ENCODE measurements around the gene PLXNA4. TPM values are rescaled to one million over a fixed set of nuclear protein-coding genes. Genes with fewer than 3 reads are reported as not detected.
A peak's percentile ranks its signal among the peaks of the same experiment; 100 is the strongest.

Gene PLXNA4
- total and polyA plus RNA-seq, 3 donors from 2014 or later, result 3.4 to 5.5 (median 3.8) TPM

DNA sequence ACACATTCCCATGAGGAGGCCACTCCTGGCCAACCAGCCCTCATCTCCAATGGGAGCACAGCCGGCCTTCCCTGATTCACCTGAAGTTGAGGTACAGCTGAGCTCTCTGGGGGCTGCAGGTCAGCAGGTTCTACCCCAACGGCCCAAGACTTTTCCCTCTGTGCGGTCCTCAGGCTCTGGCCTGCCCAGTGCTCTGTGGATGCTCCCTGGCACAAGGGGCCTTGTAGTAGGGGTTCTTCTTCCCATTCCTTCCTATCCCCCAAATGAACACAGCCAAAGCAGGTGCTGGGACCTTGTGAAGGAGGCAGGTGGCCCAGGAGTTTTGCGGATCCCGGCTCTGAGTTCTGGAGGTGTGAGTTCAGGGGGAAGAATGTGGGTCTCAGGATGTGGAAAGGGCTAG lies 72.2 kb downstream of the PLXNA4 start:
- TF ChIP-seq POLR2A (IDR thresholded peaks at IDR 0.05), result no peak
- TF ChIP-seq CTCF (IDR thresholded peaks at IDR 0.05), result no peak
- 83 to 93% methylated on average over 3 to 5 of the region's 5 CpGs for WGBS, 2 donors
- intact Hi-C loops (cut with DNase I; ENCODE audit: low total_unique reads), result no loop called here
- Histone ChIP-seq H3K4me1 (peaks cover 10% of the 10 kb centered on the region), H3K27ac (no peak overlapping the region), H3K9me3 (no peaks in the 10 kb centered on the region), H3K27me3 (no peaks in the 10 kb centered on the region), H3K36me3 (ENCODE audit: low read depth, missing control alignments) (no peaks in the 10 kb centered on the region), H3K4me3 (no peak overlapping the region)
- no peak for DNase-seq

- no peak overlapping the region for H3K4me3 ChIP-seq
- H3K4me1 ChIP-seq, result peaks cover 13% of the 10 kb centered on the region
- DNase-seq, result no peak
- H3K27me3 ChIP-seq, result no peaks in the 10 kb centered on the region
- H3K9me3 ChIP-seq, result no peaks in the 10 kb centered on the region
- intact Hi-C loops (cut with DNase I; ENCODE audit: low total_unique reads), result no loop called here
- H3K36me3 ChIP-seq (ENCODE audit: low read depth, missing control alignments), result no peaks in the 10 kb centered on the region
- no peak overlapping the region for H3K27ac ChIP-seq
- TF ChIP-seq CTCF (IDR thresholded peaks at IDR 0.05) (no peak), POLR2A (IDR thresholded peaks at IDR 0.05) (no peak)
These were observed 72.9 kb downstream of the PLXNA4 start for GRCh38 chr7:132503415-132503814.

DNA sequence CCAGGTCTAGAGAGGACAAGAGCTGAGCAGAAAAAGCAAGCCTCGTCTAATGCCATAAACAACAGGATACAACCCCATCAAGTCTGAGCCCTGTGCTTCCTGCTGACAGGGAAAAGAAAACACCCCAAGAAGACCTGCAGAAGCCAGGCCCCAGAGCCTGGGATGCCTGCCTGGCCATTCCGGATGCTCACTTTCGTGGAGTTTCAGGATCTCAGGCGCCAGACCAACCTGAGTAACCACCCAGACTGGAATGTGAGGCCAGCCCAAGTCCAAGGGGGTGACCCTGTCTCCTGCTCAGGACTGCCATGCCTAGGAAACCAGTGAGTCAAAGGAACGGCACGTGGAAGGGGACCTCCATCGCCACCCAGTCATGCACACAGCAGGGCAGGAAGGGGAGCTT lies 74.3 kb downstream of the PLXNA4 start:
- Histone ChIP-seq H3K27ac (no peak overlapping the region), H3K36me3 (ENCODE audit: low read depth, missing control alignments) (no peaks in the 10 kb centered on the region), H3K4me1 (peaks cover 13% of the 10 kb centered on the region), H3K9me3 (no peaks in the 10 kb centered on the region), H3K27me3 (no peaks in the 10 kb centered on the region), H3K4me3 (no peak overlapping the region)
- TF ChIP-seq CTCF (IDR thresholded peaks at IDR 0.05) (no peak), POLR2A (IDR thresholded peaks at IDR 0.05) (no peak)
- intact Hi-C loops (cut with DNase I; ENCODE audit: low total_unique reads), result no loop called here
- DNase-seq, result no peak
- WGBS, 2 donors, result 89 to 91% methylated on average over 4 to 7 of the region's 7 CpGs

DNA sequence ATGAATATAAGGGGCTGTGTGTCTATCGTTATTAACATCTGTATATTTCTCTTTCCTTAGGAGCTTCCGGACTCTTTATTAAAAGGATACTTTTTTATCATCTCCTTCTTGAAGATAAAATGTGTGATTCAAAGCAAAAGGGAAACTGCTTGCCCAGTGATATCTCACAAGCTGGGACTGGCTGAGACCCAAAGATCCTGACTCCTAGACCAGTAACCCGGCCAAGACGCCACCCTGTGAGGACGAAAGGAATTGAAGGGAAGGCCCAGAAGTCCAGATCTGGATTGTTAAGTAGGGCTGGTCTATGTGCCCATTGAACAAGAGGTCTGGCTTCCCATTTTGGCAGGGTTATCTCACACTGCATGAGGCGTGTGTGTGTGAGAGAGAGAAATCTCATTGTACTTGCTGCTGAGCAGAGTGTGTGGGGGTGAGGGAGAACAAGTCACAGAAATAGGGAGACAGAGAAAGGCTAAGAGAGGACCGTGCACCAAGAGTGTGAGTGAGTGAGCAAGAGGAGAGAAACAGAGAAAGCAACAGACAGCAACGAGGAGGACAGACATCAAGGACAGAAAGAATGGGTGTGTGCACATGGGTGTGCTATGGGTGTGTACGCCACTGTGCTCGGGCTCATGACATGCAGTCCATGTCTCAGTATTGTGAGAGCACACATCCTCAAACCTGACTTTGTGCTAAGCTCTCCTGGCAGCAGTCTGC lies 75.4 kb downstream of the PLXNA4 start:
- Histone ChIP-seq H3K4me3 (no peak overlapping the region), H3K4me1 (peaks cover 13% of the 10 kb centered on the region), H3K27ac (no peak overlapping the region), H3K36me3 (ENCODE audit: low read depth, missing control alignments) (no peaks in the 10 kb centered on the region), H3K9me3 (no peaks in the 10 kb centered on the region), H3K27me3 (no peaks in the 10 kb centered on the region)
- DNase-seq, result peak; percentile 92
- TF ChIP-seq CTCF (IDR thresholded peaks at IDR 0.05), result peak; percentile 24 to 49 (median 41)
- TF ChIP-seq POLR2A (IDR thresholded peaks at IDR 0.05), result no peak
- 42 to 53% methylated on average over 10 of the region's 10 CpGs for WGBS, 2 donors
- intact Hi-C loops (cut with DNase I; ENCODE audit: low total_unique reads), result no loop called here

DNA sequence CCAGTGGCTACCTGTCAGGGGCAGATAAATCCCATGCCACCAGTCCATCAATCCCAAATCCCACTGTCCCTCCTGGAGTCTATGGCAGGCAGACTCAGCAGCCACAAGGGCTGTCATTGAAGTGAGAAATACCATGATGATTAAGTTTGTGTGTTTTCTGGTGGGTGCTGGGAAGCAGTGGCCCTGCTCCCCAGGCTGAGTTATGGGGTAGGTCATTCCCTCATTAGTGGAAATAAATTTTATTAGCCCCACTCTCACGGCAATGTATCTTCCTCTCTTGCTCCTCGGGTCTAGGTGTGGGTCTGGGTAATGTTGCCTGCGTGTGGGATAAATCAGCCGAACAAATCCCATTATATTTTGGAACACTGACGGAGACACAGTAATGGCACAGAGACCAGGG lies 76.8 kb downstream of the PLXNA4 start:
- no peak overlapping the region for H3K27ac ChIP-seq
- no peaks in the 10 kb centered on the region for H3K27me3 ChIP-seq
- H3K4me3 ChIP-seq, result no peak overlapping the region
- no peaks in the 10 kb centered on the region for H3K9me3 ChIP-seq
- H3K4me1 ChIP-seq, result peaks cover 13% of the 10 kb centered on the region
- intact Hi-C loops (cut with DNase I; ENCODE audit: low total_unique reads), result no loop called here
- no peak for DNase-seq
- WGBS, 2 donors, result 86 to 89% methylated on average over 5 of the region's 5 CpGs
- TF ChIP-seq CTCF (IDR thresholded peaks at IDR 0.05), result no peak
- no peaks in the 10 kb centered on the region for H3K36me3 ChIP-seq (ENCODE audit: low read depth, missing control alignments)
